GM13977 (cell line): Measurements from ENCODE around the gene C6orf89.

ENCODE experiments used
- DNase-seq: peaks from one replicate; pipeline ENCODE4 v3.0.0; 2012; ENCODE audit warnings: low spot score
- in situ Hi-C: fragments of 300-500 bp; cut with MboI; formaldehyde crosslinking; loops from one replicate; pipeline ENCODE4 v1.12.0; 2022; ENCODE audit warnings: low sequenced_read_pairs, low pct_unique_long_range_greater_than_20kb, mixed read lengths, inconsistent platforms; ENCODE audit not compliant: unreplicated experiment
- TF ChIP-seq, protein P1 (sequence below): IDR thresholded peaks from 2 replicates; pipeline ENCODE4 v1.5.1; 2012; ENCODE audit warnings: mild to moderate bottlenecking, control low read depth; ENCODE audit not compliant: insufficient read depth; ENCODE audit errors: extremely low read depth, missing control alignments

C6orf89 gene

DNA sequence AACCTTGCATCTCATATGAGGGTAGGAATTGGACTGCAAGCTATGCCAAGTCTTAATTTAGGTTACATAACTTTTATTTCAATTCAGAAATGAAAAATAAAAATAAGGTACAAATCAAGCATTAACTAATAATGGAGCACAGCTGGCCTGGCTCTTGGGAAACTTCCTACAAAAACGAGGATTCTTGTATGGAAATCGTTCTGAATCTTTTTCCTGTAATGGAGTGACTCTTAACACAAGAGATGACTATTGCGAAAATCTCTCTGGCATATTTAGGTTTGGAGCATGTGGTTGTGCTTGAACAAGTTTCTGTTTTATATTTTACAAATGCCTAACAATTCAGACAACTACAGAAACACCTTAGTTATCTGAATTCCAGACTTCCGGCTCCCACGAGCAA lies 34.8 kb downstream of the C6orf89 start:
- in situ Hi-C loops: no loop called here
- TF ChIP-seq, protein P1, sequence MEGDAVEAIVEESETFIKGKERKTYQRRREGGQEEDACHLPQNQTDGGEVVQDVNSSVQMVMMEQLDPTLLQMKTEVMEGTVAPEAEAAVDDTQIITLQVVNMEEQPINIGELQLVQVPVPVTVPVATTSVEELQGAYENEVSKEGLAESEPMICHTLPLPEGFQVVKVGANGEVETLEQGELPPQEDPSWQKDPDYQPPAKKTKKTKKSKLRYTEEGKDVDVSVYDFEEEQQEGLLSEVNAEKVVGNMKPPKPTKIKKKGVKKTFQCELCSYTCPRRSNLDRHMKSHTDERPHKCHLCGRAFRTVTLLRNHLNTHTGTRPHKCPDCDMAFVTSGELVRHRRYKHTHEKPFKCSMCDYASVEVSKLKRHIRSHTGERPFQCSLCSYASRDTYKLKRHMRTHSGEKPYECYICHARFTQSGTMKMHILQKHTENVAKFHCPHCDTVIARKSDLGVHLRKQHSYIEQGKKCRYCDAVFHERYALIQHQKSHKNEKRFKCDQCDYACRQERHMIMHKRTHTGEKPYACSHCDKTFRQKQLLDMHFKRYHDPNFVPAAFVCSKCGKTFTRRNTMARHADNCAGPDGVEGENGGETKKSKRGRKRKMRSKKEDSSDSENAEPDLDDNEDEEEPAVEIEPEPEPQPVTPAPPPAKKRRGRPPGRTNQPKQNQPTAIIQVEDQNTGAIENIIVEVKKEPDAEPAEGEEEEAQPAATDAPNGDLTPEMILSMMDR: no peak
- no peak for DNase-seq

DNA sequence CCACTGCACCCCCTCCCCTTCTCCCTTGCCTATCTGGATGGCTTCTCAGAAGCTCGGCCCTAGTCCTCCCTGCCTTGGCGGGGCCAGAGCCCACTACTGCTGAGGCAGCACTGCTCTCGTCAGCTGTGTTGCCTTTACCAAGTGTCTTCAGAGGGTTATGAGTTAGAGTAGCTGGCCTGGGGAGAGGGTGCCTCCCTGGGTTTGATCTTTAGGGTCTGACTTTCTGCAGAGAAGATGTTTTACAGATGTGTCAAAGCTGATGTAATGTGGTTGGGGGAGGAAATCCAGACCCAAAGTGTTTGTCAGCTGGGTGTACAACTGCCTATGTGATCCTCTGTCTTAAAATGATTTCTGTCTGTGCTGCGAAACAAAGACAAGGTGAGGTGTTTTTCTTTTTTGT lies 38.4 kb downstream of the C6orf89 start:
- in situ Hi-C loops: no loop called here

DNA sequence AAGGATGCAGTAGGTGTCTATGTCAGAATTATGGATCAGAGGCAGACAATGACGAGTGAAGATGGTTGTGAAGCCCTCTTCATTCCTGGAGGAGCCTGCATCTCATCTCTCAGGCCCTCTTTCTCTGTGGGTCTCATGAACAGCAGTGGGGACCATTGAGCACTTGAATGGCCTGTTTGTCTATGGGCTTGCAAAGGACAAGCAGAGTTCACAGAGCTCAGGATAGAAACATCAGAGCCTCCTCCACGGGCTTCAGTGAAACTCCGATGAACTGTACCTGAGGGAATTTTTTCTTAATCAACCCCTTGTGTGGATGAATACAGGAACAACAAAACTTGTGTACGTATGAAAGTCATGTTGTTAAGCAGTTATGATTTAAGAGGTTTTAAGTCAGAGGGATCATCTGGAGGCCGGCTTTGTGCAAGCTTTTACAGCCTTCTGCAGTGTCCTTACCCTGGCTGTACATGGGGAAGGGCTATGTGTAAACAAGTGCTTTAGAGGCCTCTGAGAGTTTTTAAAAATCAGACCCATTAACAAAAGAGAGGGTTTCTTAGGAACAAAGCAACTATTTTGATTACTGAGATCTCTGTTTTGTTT lies 39.1 kb downstream of the C6orf89 start:
- TF ChIP-seq, protein P1: no peak
- no peak for DNase-seq
- in situ Hi-C loops: no loop called here

More for the DNA sequence above, 38.4 kb downstream of the C6orf89 start:
- DNase-seq: no peak
- TF ChIP-seq, protein P1: no peak

DNA sequence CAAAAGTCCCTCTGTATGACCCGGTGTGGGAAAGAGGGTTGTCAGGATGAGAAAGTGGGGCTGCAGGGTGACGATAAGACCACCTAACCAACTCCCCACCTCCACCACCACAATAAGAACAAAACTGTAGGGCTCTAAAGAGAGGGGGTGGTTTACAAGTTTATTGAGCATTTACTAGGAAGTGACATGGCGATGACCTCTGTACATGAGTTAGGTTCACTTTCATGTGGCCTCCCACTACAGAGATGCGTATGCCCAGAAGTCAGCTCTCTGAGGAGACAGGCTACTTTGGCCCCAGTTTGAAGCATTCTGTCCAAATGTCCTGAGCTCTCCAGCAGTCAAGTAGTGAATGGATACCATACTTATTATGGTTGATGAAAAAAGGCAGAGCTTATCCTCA lies 40.1 kb downstream of the C6orf89 start:
- DNase-seq: no peak
- in situ Hi-C loops: no loop called here
- TF ChIP-seq, protein P1: no peak

DNA sequence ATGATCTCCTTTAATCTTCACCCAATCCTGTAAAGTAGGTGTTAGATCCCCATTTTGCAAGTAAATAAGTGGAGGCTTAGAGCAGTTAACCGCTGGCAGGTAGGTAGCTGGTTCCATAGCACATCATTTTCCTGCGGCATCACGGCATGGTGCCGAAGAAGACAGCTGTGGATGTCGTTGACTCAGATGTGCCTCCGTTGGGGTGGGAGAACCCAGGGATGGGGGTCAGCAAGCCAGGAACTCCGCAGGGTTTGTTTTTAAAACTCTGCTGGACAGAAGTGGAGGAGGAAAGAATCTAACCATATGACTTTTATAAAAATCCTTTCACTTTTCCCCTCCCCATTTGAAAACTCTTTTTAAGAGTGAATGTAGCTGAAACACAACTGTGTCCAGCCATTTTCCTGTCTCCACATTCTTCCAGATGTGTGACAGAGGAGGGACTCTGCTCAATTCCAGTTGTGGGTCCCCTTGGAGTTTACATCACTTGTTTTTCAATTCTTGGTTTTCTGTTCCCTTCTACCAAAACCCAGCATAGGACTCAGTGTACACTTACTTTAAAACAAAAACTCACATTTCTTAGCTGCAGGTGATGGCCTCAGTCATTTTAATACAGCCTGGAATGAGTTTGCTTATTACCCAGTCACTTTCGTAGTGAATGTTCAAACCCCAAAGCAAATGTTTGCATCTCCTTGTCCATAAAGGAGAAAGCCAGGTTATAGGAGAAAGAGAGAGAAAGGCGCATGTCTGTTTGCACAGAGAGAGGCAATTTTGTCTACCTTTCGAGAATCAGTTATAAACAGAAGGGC lies 41.2 kb downstream of the C6orf89 start:
- in situ Hi-C loops: no loop called here
- DNase-seq: no peak
- TF ChIP-seq, protein P1: no peak

DNA sequence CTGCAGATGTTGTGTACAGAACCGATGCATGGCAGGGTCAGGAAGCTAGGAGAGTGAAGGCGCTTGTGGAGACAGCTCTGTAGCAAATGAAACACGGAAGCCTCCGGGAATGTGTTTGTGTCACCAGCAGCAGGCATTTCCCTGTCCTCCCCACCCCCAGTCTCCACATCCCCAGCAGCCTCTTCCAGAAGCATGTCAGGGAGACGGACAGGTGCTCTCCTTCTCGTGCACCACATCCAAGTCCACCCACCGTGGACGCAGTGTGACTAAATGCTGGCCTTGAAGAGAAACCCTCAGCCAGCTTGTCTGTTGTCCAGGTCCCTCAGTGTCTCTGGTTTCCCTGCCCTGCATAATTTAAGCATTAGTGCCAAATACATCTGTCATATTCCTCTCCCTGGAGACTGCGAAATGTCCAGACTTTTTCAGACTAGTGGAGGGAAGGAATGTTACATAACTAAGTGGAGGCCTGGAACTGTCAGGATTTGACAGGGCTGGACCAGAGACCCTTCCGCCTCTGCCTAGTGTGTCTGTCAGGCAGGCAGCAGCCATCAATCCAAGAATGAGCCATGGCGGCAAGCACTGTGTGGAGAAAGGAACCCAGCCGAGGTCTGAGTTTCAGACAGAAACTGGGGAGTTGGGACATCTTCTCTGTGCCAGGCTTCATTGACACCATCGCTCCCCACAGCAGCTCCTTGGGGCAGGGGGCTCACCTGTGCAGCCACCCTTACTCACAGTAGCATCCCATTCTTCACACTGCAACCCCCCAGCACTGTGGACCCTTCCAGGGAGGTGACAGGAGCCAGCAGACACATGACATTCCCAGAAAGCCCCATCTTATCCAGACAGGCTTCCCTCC lies 42.2 kb downstream of the C6orf89 start:
- TF ChIP-seq, protein P1: no peak
- no peak for DNase-seq
- in situ Hi-C loops: no loop called here
